Stimulated activated CD8-positive, alpha-beta memory T cell treated with anti-CD3 and anti-CD28 coated beads, Interleukin-7, amount 100 ng/mL, for 48 hours (primary cell): Measurements from ENCODE around the gene HGF.
"Not testable (repeated sequence)": the region's sequence is repeated elsewhere in the genome, so short reads cannot be mapped to it uniquely, and the experiment has no call there.

ENCODE experiments used
- DNase-seq, 2 donors: peaks; one replicate each; pipeline ENCODE4 v3.0.0-alpha.2; 2020; ENCODE audit warnings: low read depth in 1 of 2; ENCODE audit errors: extremely low read depth in 1 of 2

Gene HGF

DNA sequence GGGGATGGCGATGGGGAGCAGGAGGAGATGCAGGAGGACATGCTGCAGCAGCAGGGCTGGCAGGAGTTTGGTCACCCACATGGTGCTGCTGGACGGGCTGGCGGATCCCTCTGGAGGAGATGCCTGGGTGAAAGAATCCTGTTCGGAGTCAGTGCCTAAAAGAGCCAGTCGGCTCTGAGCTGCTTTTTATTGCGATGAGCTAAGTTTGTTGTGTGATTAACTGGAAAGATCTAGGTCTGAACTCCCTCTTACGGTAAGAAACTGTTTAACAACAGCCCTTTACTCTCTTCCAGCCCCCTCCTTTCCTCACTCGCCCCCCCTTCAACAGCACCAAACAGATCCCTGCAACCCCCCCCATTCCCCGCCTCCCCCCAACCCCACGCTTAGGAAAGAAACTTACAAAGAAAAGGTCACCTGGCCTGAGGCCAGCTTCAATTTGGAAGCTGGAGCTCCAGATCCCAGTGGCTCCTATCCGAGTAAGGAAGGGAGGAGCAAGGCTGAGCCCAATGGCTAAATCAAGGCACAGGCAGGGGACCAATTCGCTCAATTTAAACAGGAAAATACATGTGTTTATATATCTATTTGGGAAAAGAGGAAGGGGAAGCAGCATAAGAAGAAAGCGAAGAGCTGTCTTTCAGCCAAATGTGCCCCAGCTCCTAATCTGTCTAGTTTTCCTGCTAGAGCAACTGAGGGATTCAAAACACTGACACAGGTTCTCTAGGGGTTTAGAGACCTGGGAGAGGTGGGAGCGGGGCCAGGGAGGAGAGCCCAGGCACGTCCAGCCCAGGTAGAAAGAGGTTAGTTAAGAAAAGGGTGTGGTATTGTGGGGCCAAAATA lies at the start of gene HGF:
HGF (minus strand) TSS at position 157 of the 837 bp plus-strand sequence; CDS start at position 81, 76 bp downstream.
- no peak for DNase-seq

- DNase-seq, result no peak
Measured at GRCh38 chr7:81816312-81816711, 46.5 kb upstream of the HGF start.

DNA sequence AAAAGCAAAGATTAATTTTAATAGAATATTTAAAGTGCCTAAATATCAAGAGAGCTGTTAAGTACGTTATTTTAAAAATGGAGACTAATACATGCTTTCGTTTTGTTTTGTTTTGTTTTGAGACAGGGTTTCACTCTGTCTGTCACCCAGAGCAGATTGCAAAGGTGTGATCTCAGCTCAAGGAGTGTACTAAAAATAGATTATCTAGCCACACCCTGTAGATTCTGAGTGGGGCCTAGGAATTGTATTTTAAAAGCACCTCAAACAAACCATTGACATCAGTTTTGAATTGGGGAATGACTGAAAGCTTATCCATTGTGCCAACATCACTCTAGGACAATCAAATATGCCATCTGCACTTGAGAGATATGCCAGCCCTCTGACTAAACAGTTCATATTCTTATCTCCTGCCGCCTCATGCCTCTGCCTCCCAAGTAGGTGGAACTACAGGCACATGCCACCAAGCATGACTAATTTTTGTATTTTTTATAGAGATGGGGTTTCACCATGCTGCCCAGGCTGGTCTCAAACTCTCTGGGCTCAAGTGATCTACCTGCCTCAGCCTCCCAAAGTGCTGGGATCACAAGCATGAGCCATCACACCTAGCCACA lies 43.1 kb upstream of the HGF start:
- not testable (repeated sequence) for DNase-seq

DNA sequence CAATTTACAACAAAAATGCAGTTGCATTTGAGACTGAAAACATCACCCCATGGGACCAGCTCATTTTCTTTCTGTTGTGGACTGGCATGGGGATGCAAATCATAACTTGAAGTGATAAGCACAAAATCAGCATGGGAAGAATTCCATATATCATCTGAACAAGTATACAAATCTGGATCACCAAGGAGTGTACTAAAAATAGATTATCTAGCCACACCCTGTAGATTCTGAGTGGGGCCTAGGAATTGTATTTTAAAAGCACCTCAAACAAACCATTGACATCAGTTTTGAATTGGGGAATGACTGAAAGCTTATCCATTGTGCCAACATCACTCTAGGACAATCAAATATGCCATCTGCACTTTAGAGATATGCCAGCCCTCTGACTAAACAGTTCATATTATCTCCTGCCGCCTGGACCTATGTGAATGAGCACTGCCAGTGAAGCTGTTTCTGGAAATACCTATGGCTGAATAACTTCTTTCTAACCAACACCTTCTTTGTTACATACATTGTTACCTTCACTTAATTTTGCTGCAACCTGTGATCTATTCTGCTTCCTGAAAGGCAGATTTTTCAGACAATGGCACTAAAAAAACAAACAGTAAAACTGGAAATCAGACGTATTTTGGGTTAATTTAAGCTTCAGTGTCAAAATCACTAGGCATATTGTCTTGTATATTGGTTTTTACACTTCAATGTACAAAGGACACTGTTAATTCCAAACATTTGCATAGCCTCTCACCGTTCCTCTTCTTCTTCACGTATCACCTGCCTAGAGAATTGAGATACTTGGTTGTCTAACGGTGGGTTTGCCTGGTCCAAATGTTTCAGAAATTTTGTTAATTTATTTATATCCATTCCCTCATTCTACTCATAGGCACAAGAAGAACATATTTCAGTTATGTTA lies 42.4 kb upstream of the HGF start:
- DNase-seq, result no peak

DNA sequence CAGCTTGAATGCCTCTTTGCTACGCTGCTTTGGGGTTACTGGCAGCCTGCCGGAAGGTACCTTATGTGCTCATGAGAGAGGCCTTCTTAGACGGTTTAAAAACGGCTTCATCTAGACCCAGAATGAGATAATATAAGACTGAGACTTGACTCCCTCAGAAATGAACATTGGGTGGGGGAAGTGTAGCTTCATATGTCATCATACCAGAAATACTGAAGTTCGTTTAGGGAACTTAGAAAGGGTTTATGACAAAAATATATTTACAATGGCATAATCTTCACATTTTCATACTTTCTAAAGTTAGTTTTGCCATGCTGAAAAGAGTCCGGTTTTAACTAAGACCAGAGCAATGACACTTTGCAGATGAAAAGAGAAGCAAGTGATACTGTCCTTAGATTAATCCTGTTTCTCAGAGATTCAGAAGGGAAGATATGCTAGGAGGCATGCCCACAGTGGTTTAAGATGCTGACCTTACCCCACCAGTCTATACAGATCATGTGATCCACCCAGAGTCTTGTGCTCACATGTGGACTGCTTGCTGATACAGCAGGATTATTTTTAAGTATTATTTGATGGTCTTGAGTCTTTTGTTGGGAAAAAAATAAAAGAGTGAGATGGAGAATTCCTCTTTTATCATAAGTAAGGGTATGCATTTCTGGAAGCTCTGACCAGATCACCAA lies 40.8 kb upstream of the HGF start:
- no peak for DNase-seq

DNA sequence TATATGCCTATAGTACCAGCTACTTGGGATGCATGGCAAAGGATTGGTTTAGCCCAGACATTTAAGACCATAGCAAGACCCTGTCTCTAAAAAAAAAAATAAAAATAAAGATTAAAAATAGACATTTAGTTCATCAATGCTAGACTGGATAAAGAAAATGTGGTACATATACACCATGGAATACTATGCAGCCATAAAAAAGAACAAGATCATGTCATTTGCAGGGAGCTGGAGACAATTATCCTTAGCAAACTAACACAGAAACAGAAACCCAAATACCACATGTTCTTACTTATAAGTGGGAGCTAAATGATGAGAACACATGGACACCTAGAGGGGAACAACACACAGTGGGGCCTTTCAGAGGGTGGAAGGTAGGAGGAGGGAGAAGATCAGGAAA lies 38.5 kb upstream of the HGF start:
- not testable (repeated sequence) for DNase-seq

- no peak for DNase-seq
Measured at GRCh38 chr7:81803267-81803666, 33.4 kb upstream of the HGF start.

DNA sequence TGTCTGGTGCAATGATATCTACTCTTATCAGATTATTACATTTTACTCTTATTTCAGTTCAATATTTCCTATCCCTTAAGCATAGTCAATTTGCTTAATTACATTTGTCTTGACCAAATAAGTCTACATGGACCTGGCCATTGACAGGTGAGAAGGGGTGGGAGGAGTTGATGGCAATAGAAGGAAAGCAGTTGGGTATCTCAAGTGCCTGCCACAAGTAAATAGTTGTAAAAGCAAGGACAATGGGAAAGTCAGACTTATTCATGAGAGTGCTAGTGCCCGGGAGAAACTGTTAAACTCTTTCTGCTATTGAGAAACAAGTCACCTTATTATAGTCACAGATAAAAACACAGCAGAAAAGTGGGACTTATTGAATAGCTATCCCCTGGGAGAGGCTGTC lies 32.4 kb upstream of the HGF start:
- DNase-seq, result no peak

DNA sequence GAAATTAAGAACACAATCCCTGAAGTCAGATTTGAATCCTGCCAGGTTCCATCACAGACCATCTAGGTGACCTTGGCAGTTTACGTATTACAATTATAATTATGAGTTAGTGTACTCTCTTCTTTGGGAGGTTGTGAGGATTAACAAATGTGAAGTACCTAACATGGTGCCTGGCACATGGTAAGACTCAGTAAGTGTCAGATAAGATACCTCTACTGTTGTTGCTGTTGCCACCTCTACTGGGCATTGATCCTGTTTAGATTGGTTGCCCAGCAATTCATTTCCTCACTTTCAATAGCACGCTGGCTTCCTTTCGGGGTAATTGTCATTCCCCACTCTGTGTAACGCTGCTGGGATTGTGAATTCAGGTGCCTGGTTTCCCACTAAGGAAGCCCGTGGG lies 31.7 kb upstream of the HGF start:
- no peak for DNase-seq

GRCh38 chr7:81791568-81792518 lies 22.0 kb upstream of the HGF start:
- no peak for DNase-seq

DNA sequence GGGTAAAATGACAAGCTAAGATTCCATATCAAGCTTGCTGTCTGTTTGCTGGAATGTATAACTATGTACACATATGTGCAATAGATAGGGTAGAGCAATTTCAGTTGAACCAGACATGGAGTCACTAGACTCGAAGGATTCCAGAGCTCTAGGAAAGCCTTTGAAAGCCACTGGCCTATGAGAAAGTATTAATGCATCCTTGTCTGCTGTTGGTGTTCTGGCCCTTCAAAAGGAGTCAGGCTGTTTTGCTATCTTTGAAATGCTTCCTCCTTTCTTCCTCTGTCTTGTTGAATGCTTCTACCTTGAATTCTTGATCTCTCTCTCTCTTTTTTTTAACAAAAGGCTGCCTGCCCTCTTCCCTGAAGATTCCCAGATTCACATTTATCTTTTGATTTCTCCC lies 20.8 kb upstream of the HGF start:
- DNase-seq, result no peak

GRCh38 chr7:81790120-81790500 lies 20.3 kb upstream of the HGF start:
- DNase-seq, result no peak

DNA sequence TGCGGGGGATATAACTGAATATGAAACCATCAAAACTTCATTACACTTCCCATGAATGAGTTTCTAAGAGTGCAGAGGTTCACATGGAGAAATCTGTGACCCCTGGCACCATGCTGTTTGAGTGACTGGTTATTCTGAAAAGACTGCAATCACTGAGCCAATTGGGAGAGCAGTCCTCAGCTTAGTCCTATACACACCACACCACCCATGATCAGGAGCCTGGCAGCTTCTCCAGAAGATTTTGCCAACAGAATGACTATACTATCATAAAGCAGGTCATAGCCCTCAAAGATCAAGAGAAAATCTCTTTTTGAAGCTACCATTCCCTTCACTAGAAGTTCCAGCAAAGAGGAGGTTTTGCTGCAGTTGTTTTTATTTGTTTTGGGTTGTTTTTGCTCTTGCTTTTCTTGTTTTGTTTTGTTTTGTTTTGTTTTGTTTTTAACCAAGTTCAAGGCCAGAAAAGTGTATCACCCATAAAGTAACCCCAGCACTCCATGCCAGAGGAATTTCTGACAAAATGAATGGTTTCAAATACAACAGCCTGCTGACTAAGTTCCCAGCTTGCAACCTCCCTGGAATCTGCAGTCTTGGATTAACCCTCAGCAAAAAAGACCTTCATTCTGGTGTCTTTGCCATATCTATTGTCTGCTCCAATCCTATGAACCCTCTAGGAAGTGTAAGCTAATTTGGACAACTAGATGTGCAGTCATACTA lies 19.7 kb upstream of the HGF start:
- no peak for DNase-seq

DNA sequence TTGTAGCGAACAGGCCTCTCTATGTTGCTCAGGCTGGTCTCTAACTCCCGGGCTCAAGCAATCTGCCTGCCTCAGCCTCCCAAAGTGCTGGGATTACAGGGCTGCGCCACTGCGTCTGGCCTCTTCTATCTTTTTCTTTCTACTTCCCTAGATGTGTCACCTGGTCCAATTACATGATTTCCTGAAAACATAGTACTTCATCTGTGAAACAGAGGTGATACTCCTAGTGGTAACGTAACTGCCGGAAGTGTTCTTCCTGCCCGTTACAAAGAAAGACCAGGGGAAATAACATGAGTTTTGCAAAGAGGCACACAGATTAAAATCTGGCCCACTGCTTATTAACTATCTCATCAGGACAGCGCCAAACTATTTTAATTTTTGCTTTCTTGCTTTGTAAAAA lies 18.4 kb upstream of the HGF start:
- no peak for DNase-seq

GRCh38 chr7:81783818-81784217 lies 14.0 kb upstream of the HGF start:
- DNase-seq, result no peak

DNA sequence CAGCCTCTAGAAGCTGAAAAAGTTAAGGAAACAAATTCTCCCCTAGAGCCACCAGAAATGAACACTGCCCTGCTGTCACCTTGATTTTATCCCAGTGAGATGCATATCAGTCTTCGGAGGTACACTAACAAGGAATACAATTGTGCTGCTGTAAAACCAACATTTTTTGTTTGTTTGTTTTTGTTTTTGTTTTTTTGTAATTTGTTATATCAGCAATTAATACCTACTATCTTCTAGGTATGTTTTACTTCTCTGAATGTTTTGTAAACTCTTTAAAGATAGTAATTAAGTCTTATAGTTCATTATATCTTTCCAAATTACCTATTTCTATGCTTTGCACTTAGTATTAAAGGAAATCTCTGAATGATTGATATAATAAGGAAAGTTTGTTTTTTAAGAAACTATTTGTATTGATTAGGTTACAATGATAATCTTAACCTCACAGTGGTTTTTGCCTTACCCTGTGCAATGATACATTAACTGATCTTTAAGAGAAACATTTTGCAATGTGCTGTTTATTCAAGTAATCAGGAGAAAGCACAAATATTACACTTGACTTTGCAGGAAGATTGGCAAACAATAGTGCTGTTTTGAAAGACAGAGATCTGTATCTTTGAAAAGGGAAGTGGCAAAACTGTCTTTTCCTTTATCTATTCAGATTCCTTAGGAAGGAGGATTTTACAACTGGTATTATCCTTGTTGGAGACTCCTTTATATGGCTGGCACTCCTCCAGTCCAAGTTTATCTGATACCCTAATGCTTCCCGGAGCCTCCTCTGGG lies 11.3 kb upstream of the HGF start:
- no peak for DNase-seq

DNA sequence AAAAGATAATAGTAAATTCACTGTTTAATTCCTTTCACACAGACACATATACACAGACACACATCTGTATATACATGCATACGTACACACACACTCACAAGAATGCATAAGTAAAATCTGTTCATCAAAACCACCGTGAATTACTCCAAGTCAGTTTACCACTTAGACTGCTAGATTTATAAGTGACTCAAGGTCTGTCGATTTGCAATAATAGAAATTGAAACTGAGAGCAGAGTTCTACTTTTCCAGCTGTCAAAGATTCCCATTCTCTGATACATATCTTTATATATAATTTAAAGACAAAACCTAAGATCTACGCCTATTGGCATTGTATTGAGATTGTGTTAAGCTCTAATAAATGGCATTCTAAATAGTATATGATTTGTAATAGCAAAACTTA lies 9.9 kb upstream of the HGF start:
- no peak for DNase-seq

GRCh38 chr7:81777697-81778096 lies 7.8 kb upstream of the HGF start:
- DNase-seq, result no peak
